Measurements from ENCODE around the gene TRPM3.

The TRPM3 gene

DNA sequence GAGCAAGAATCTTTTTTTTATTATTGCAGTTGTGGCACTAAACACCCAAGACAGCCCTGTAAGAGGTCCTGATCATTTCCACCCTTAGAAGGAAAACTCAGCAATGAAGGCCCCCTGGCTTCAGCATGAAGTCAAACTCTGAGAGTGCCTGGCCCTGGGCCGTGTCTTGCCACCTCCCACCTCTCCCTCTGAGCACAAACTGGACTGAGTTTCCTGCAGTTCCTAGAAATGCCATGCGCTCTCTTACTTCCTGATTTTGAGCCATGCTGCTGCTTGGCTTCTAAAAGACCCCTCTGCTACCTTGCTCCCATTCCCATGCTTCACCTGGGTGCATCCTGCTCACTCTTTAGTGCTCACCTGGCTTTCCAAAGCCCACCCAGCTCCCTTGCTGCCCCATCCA lies 566.5 kb downstream of the TRPM3 start:
- DNase-seq (ENCODE audit: low spot score), result no peak

DNA sequence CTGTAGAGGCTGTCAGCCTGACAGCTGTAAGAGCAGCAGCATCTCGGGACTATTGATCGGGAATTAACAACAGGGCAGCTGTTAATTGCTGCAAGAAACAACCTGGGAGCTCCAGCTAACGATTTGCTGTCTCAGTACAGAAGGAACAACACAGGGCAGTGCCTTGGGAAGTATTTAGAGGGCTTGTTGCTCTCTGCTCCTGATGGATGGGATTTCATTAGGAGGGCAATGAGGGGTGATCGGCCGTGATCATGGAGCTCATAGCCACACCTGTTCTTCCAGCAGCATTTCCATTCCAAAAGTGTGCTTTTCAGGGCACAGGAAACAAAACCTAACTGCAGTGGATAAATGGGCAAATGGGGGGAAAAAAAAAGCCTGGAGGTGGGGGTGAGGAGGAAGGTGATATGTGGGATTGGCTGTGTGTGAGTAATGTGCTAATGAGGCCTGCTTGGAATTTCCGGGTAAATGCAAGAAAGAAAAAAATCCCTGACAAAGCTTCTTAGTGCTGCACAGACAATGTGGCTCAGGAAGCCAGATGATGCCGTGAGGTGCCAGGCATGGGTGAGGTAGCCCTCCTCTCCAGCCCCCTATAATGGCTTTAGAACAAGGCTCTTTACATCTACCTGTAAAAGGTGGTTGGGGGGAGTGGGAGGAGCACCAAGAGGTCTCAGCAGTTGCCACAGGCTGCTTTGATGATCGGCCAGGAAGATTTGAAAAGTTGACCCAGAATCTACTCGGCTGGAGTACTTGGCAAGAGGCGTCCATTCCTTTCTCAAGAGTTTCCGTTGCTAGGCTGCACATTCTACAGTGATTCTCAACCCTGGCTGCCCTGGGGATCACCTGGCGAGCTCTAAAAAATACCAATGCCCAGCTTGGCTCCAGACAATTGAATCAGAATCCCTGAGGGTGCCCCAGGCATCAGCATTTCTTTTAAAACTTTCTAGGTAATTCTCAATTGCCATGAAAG lies 567.4 kb downstream of the TRPM3 start:
- peak; percentile 18 for DNase-seq (ENCODE audit: low spot score)

DNA sequence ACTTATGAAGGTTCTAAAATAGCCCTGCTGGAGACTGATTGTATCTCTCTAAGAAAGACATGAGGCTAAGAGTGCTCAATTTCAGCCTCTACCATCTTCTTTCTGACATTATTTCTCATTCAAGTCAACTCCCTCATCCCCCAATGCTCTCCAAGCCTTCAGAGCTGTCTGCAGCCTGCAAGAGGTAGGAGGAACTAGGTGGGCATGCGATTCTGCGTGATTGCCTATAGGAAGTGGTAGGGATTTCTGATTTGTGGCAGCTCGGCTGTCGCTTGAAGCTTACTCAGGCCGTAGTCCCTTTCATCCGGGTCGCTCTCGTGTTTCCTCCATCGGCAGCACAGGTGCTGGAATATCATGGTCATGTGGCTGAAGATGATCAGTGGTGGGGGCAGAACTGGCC lies 568.9 kb downstream of the TRPM3 start:
- no peak for DNase-seq (ENCODE audit: low spot score)

DNA sequence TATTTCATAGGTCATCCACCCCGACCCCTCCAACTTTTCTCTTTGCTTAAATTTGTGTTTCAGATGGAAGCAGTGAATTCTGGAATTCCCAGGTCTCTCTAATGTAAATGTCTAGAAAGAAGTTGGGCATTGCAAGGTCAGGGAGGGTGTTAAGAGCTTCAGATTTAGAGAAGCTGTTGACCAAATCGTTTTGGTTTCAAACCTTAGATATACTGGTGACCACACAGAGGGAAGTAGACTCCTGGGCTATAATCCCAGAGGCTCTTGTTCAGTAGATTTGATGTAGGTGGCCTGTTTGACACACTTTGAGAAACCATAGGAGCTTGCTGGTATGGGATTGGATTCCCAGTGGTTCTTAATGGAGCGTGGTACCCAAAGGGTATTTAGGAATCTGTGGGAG lies 569.6 kb downstream of the TRPM3 start:
- DNase-seq (ENCODE audit: low spot score), result no peak

DNA sequence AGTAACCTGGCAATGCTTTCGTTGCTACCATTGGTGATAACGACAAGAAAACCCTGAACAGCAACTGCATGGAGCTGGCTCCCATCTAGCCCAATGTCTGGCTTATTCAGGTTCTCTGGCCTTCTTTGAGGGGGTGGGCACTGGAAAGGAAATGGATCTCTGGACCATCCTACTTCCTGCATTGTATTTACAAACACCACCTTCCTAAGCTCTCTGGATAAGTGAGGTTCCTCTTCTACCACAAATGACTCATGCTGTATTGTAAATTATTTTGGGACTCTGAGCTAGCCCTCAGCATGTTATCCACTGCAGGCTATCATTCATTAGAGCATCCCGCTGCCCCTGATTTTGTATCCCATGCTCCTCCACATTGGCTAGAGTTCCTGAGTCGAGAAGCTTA lies 570.0 kb downstream of the TRPM3 start:
- no peak for DNase-seq (ENCODE audit: low spot score)

DNA sequence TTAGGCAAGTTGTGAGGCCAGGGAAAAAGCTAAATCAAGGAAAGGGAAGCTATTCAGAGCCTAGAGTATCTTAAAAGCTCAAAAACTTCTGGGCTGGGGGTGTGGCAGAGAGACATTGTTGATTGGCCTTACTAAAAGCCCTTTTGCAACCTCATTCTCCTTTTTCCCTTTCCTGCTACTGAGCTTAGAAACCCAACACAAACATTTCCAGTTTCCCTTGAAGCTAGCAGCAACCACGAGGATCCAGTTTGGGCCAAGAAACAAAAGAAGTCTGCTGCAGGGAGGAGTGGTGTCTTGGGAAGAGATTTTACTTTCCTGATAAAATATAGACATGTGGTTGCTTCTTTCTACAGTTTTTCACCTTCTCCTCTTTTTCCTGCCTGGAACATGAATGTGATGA lies 571.5 kb downstream of the TRPM3 start:
- DNase-seq (ENCODE audit: low spot score), result no peak

DNA sequence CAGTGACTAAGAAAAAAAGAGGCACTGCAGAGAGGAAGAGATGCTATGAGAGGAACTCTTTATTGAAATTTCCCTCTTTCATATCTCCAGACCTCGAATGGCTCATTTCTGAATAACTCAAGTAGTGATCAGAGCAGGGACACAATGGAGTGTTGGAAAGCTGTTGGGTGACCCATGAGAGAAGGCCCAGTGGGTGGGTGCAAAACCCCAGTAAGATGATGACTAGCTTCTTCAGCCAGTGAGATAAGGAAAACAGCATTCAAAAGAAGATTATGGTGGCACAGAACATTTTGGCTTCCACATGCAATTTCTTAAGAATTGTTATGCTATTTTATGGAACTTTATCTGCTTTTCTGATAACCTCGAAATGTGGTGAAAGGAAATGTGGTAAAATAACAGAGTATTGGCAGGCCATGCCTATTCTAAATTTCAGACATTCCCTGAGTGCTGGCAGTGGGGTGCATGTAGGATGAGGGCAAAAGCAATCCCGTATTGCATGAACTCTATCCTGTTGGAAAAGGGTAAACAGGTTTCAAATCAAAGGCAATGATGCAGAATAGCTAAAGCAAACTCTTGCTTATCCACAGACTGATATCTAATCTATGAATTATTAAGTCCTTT lies 579.0 kb downstream of the TRPM3 start:
- DNase-seq (ENCODE audit: low spot score), result no peak

DNA sequence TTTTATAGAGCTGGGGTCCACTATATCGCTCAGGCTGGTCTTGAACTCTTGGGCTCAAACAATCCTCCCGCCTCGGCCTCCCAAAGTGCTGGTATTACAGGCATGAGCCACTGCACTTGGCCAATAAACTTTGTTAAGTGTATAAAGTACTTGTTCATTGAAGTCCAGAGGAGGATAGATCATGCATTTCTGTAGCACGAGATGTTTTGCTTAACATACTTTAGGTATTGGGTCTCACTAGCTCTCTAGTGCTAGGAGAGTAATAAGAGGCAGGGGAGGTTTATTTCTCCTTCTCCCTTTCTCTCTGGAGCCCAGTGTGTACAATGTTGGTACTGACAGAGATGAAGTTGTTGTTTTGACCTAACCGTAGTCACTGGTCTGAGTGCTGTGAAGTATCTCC lies 581.4 kb downstream of the TRPM3 start:
- no peak for DNase-seq (ENCODE audit: low spot score)

DNA sequence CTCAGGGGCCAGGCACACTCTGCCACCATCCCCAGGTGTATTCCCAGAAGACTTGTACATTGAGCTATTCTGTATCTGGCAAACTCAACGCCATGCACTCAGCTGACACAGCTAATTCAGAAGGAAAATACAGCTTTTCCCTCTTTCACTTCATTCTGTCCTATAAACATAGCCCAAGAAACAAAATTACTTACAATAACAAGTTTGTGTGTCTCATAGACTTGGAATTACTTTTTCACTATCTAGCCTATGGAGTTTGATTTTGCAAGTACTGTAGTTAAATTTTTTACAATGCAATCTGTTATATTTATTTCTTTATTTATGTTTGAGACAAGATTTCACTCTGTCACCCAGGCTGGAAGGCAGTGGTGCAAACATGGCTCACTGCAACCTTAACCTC lies 581.9 kb downstream of the TRPM3 start:
- DNase-seq (ENCODE audit: low spot score), result no peak

DNA sequence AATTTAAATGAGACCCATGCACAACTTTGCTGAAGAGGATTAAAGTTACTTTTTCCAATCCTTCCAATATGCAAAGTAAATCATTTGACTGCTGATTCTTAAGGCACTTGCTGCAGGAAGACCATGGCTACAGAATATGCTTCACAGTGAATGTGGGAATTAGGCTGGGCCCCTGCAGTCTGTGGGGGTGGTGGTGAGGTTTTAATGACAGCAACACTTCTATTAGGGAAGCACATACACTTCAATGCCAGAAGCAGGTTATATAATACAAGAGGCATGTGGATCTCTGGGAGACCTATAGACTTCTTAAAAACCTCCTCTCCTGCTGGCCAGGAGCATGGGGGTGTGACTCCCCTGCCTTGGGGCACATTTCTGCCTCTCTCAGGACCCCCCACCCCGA lies 582.4 kb downstream of the TRPM3 start:
- DNase-seq (ENCODE audit: low spot score), result no peak

DNA sequence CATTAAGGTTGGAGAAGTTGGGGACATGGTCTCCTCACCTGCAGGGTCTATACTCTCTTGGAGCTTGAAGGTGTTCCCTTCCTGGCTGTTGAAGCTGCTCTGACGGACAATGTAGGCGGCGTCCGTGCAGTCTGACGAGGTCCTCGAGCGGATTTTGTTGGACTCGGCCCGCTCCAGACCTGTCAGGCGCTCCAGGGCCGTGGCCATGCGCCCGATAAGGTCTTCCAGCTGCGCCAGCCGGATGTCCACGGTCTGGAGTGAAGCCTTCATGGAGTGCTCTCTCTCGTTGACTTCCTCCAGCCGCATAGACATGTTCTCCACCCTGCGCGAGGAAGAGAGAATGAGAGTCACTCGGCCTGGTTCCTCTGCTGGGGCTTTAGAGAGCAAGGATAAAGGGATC lies 584.3 kb downstream of the TRPM3 start:
- DNase-seq (ENCODE audit: low spot score), result no peak

DNA sequence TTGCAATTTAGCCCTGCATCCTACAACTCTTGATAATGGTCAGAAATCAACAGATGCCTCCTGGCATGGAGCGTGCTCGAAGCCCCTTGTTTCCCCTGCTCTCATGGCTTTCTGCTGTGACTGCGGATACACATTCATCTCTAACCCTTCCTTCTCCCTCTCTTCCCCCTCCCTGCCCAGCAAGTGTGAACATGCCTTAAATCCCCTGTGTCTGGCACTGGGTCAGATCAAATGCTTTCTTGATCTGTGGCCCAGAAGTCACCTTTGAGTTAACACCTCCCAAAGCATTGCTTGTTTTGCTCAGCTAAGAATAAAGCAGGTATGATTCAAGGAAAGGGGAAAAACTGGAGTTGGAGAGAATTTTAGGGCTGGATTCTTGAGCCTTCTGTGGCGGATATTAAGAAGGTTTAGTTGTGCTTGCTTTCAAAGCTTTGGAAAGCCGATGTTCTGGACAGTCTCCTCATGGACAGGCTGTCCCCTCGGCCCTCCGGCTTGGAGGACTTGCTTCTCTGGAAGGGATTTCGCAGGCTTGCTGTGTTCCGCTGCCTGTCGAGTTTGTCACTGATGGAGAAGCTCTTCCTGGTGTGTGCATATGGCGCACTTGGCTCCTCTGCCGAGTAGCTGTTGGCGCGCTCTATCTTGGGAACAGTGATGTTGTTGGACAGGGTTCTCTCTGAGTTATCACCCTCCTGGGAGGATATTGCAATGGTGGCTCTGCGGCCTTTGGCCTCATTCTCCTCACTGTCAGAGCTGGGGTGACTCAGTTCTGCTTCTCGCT lies 585.7 kb downstream of the TRPM3 start:
- DNase-seq (ENCODE audit: low spot score), result no peak

DNA sequence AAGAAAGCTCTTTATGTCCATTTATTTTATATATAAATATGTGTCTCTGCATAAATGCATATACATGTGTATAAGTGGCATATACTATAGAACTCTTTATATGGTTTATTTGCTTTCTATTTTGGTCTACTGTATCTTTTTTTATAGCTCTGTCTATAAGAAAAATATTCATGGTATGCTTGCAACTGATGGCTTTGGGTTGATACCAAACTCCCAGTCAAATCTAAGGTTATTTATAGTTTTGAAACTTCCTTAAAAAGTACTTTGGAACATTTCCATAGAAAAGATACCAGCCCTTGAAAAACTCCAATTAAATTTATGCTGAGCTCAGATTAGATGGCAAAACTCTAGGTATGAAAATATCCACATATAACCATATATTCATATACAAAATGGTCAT lies 587.0 kb downstream of the TRPM3 start:
- no peak for DNase-seq (ENCODE audit: low spot score)

DNA sequence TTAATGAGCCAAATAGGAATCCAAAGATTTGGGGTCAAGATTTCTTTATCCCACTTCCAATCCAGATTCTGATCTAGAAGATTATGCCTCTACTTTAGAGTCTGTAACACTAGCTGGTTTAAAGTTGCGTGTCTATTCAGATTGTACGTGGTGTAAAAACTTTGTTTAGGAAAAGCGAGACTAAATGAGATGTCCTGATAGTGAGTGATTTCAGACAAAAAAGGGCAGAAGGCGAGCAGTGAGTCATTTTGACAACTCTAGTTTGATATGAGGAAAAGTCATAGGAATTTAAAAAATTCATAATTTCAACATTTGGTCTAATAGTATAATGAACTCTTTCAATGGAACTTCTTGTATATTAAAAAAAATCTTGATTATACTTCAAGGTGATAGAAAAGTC lies 587.4 kb downstream of the TRPM3 start:
- no peak for DNase-seq (ENCODE audit: low spot score)

DNA sequence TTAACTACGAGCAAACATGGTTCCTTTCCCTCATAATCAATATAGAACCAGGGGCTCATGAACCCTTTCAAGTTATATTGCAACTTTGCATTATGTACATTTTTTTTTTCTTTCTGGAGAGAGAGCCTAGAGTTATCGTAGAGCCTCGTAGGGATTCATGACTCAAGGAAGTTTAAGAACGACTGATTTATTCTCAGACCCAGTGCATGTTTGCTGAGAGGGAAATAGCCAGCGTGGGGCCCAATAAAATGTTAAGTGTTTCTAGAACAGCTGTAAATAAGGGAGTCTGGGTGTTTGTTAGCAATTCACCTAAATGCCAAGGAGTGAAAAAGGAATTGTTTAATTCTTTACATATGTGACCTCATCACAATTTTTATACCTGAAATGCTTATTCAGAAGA lies 587.9 kb downstream of the TRPM3 start:
- DNase-seq (ENCODE audit: low spot score), result no peak

DNA sequence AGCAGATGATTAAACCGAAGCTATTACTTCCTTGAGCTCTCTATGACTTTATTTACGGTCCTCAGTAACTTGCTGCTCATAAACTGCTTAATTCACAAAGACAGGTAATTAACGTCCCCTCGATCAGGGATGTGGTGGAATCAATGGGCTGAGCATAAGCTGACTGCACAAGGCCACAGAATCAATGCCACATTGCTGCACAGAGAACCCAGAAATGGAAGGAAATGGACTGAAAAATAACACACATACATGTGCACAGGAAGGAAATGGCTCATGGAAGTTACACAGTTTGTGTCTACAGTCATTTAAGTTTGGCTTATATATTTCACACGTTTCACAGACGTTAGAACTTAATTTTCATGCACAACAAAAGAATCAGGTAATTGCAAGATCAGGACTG lies 588.7 kb downstream of the TRPM3 start:
- no peak for DNase-seq (ENCODE audit: low spot score)

DNA sequence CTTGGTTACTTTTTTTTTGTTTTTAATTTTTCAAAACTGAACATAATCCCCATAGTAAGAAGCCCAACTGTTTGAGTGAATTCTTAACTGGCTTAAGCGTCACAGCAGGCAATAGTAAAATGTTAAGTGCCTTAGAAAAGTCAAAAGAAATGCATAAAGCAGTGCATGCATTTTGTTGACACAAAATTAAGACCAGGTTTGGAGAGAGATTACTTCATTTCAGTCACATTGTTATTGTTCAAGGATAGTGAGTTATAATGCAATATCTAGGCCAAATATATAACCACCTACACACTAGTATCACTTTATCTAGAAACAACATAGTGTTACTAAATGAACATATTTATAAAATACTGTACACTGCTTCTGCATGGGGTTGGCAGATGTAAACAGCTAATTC lies 590.1 kb downstream of the TRPM3 start:
- DNase-seq (ENCODE audit: low spot score), result no peak

DNA sequence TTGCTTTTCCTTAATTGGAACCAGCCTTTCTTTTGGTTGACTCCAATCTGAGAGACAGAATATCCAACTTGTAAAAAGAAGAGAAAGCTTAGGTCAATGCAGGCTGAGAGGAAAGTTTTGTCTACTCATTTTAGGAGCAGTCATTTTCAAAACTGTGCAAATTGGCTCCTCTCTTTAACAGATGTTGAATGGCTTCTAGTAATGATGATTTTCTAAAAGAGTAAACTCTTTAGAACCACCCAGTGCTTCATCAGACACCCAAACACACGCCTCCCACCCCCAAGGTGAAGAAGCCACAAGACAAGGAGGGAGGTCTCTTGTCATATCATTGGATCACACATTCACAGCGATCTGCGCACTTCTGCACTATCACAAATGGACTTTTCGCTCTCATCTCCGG lies 590.7 kb downstream of the TRPM3 start:
- DNase-seq (ENCODE audit: low spot score), result no peak

DNA sequence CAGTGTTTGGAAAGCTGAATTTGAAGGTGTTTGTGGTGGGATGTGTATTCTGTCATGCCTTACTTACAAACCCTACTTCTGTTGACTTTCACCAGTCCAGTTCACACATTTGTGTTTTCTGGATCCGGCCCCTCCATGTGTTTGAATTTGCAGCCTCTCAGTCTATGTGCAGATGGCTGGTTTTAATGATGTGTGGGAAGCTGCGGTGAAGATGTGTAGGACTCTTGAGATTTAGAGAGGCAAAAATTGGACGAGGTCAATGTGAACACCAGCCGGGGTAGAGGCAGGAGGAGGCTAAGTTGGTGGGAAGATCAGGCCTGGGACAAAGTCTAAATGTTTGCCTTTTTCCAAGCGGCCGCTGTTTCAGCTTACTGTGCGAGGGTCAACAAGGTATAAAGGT lies 591.6 kb downstream of the TRPM3 start:
- DNase-seq (ENCODE audit: low spot score), result no peak

DNA sequence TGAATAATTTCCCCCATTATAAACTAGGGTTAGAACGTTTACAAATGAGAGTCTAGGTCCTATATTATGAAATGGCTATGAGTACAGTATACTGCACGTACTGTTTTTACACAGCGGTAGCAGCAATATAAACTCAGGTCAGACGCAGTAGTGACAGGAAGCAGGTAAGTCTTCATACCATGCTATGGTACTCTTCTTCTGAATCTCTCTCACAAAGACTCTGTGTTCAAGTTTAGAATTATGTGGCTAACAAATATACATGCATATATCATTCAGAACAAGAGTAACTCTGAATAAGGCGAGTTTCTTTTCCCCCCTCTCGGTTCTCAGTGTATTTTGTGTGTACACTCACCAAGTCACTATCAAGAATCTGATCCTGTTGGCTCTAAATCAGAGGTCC lies 592.0 kb downstream of the TRPM3 start:
- no peak for DNase-seq (ENCODE audit: low spot score)

DNA sequence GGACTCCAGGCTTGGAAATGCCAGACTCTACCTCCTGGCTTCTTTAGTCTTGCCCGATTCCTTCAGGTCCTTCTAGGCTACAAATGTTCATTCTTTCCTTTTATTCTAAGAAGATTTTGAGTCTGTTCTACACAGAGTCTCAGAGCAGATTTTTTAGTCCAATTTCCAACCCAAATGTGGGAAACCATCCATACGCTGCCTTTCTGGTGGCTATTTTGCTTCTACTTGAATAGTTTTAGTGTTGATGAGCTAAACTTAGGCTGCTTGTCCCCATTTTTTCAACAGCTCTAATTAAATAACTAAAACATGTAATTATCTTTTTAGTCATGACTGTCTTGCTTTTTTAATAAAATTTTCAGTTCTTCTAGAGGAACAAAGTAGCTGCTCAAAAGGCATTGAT lies 594.5 kb downstream of the TRPM3 start:
- DNase-seq (ENCODE audit: low spot score), result no peak

DNA sequence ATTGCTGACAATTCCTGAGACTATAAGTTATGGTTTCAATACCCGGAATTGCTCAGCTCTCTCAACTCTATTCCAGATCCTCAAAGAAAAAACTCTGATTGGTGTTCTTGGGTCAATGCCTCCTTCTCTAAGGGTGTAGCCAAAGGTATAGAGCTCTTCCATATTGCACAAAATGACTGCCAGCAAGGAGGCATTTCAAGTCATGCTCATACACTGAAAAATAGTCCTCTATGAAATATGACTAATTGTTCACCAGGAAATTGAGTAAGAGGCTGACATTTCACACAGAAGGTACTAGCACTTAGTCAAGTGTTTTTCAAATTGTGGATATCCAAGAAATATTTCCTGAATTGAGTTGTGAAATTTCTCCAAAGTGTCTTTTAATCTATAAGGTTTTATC lies 595.9 kb downstream of the TRPM3 start:
- DNase-seq (ENCODE audit: low spot score), result no peak

All from Ammon's horn (tissue), 1 donor.